Measurements from ENCODE around the gene DCX. TPM values are rescaled to one million over a fixed set of nuclear protein-coding genes. Genes with fewer than 3 reads are reported as not detected.

DCX gene
- total and polyA plus RNA-seq, 9 of the 15 experiments (the other 6 are each of a cell fraction or from before 2014, with no cell fraction given): not detected

GRCh38 chrX:111244235-111244750, 167.7 kb downstream of the DCX start:
- Histone ChIP-seq H3K27me3 (ENCODE audit: control insufficient read depth in 2 of 2, insufficient read depth in 2 of 2, low read length in 2 of 2) (no peaks in the 10 kb centered on the region), H2AFZ (ENCODE audit: low read depth, low read length) (no peak overlapping the region), H3K9me3 (replicated peaks; ENCODE audit: control insufficient read depth, insufficient read depth, low read depth, low read length) (no peaks in the 10 kb centered on the region), H3K36me3 (ENCODE audit: control insufficient read depth, insufficient read depth, low read length) (no peaks in the 10 kb centered on the region), H3K4me1 (replicated peaks in 1 of 2; ENCODE audit: control insufficient read depth in 2 of 2, insufficient read depth in 2 of 2, low read length in 2 of 2) (no peaks in the 10 kb centered on the region), H3K79me2 (ENCODE audit: control insufficient read depth, insufficient read depth, low read length) (no peaks in the 10 kb centered on the region), H4K20me1 (replicated peaks; ENCODE audit: control insufficient read depth, insufficient read depth, low read length) (no peaks in the 10 kb centered on the region), H3K9me1 (ENCODE audit: control insufficient read depth, insufficient read depth, low read length) (no peaks in the 10 kb centered on the region), H3K27ac (ENCODE audit: extremely low read depth, low read depth, low read length) (no peak overlapping the region), H3K9ac (ENCODE audit: insufficient read depth in 1 of 2, low read depth in 2 of 2, low read length in 2 of 2) (no peak overlapping the region), H3K4me3 (no peak overlapping the region), H3K4me2 (ENCODE audit: insufficient read depth, low read length) (no peak overlapping the region)
- DNase-seq (ENCODE audit: extremely low read depth in 1 of 4, low spot score in 3 of 4) (peak in 2 of 4 experiments; percentile 3 to 16), FAIRE-seq (no peak), ATAC-seq (no peak)
- in situ Hi-C loops (cut with MboI): loop anchor here (25.0 kb wide), 2 partner anchors 382 to 807 kb away; no protein-coding TSS in a partner anchor
- WGBS (ENCODE audit: insufficient coverage, low coverage, missing lambda C conversion rate): 0% methylated on average over 2 of the region's 2 CpGs
- intact Hi-C loops (cut with micrococcal nuclease): loop anchor here (5.0 to 10.0 kb wide), 3 partner anchors 77 to 789 kb away; partner anchors contain the start of gene PAK3
- BruUV-seq (replicated peaks): no TSS peak
- POLR2A ChIA-PET: no interaction called here
- CTCF ChIA-PET (ENCODE audit: low intra/inter-chr PET ratio): interaction anchor here (1.5 kb wide), 1 partner anchor 76 kb away, joined by 3 read pairs; no protein-coding TSS in a partner anchor
- TF ChIP-seq REST (IDR thresholded peaks at IDR 0.05; ENCODE audit: borderline replicate concordance): peak; percentile 17; the same call in 1 of the 2 replicates
- TF ChIP-seq REST (CRISPR knock-in tag; IDR thresholded peaks at IDR 0.05; ENCODE audit: low read depth): no peak
- TF ChIP-seq E2F5 (CRISPR knock-in tag; IDR thresholded peaks at IDR 0.05): no peak
- TF ChIP-seq ZNF282 (CRISPR knock-in tag; IDR thresholded peaks at IDR 0.05): no peak
- TF ChIP-seq MAFK (IDR thresholded peaks at IDR 0.05; ENCODE audit: low read length): no peak
- TF ChIP-seq DEAF1 (CRISPR knock-in tag; IDR thresholded peaks at IDR 0.05): 0 out of 2 replicates have a peak, but pooled peaks have one; percentile 25
- TF ChIP-seq SNRNP70 (optimal IDR thresholded peaks at IDR 0.05; ENCODE audit: low read depth, low read length): no peak
- TF ChIP-seq BRD4 (IDR thresholded peaks at IDR 0.05): no peak
- no peak for TF ChIP-seq ELF2 (CRISPR knock-in tag; IDR thresholded peaks at IDR 0.05)
- no peak for TF ChIP-seq ZNF707 (CRISPR knock-in tag; conservative IDR thresholded peaks at IDR 0.05)
- no peak for TF ChIP-seq GATAD2B (IDR thresholded peaks at IDR 0.05; ENCODE audit: borderline replicate concordance)
- TF ChIP-seq CBFA2T2 (conservative IDR thresholded peaks at IDR 0.05): no peak

Data from K562 (cell line).